Stimulated activated CD4-positive, alpha-beta T cell treated with anti-CD3 and anti-CD28 coated beads, TNF-alpha, amount 100 ng/mL, for 48 hours (primary cell): ENCODE results near the gene DDX28.
"Not testable (repeated sequence)": the region's sequence is repeated elsewhere in the genome, so short reads cannot be mapped to it uniquely, and the experiment has no call there.

Experiments
- DNase-seq, 3 donors: peaks; one replicate each; pipeline ENCODE4 v3.0.0-alpha.2; 2020; ENCODE audit warnings: low read depth in 3 of 3

Gene DDX28

GRCh38 chr16:68037841-68038597 lies 15.0 kb upstream of the DDX28 start:
- DNase-seq, result no peak

GRCh38 chr16:68035227-68035626 lies 12.2 kb upstream of the DDX28 start:
- no peak for DNase-seq

- DNase-seq, result no peak
Observed at GRCh38 chr16:68033101-68033500, 10.1 kb upstream of the DDX28 start.

- no peak for DNase-seq
Observed at GRCh38 chr16:68031951-68032350, 8.9 kb upstream of the DDX28 start.

GRCh38 chr16:68030108-68030507 lies 7.1 kb upstream of the DDX28 start:
- not testable (repeated sequence) for DNase-seq

GRCh38 chr16:68028996-68029395 lies 6.0 kb upstream of the DDX28 start:
- no peak for DNase-seq

- no peak for DNase-seq
Observed at GRCh38 chr16:68022278-68022727, 729 bp downstream of the DDX28 start.

GRCh38 chr16:68021490-68021889 lies 1.5 kb downstream of the DDX28 start:
- DNase-seq, result no peak

GRCh38 chr16:68019167-68019680 lies 3.8 kb downstream of the DDX28 start:
- no peak for DNase-seq

GRCh38 chr16:68015681-68016080 lies 7.4 kb downstream of the DDX28 start, which contains the start of gene DPEP2NB:
DPEP2NB (minus strand) TSS chr16:68015911; CDS start chr16:68015770, 141 bp downstream.
- DNase-seq, result no peak

GRCh38 chr16:68013440-68013839 lies 9.6 kb downstream of the DDX28 start:
- no peak for DNase-seq

- DNase-seq, result not testable (repeated sequence)
Observed at GRCh38 chr16:68009872-68010271, 13.2 kb downstream of the DDX28 start.

GRCh38 chr16:68009157-68009735 lies 13.8 kb downstream of the DDX28 start:
- no peak for DNase-seq

- no peak for DNase-seq
Observed at GRCh38 chr16:68005786-68006286, 17.2 kb downstream of the DDX28 start.

- DNase-seq, result no peak
Observed at GRCh38 chr16:68005211-68005610, 17.8 kb downstream of the DDX28 start.

- no peak for DNase-seq
Observed at GRCh38 chr16:68003031-68003430, 20.0 kb downstream of the DDX28 start.

GRCh38 chr16:68000450-68000849 lies 22.6 kb downstream of the DDX28 start:
- DNase-seq, result no peak

- DNase-seq, result no peak
Observed at GRCh38 chr16:67999985-68000384, 23.0 kb downstream of the DDX28 start.

GRCh38 chr16:67998779-67999688 lies 24.0 kb downstream of the DDX28 start, which contains the start of gene DPEP2:
DPEP2 (minus strand) TSS chr16:67999484; CDS start chr16:67993212, 6,272 bp downstream.
- peak in 1 of 3 donors; percentile 36 for DNase-seq

- not testable (repeated sequence) for DNase-seq
Observed at GRCh38 chr16:67998231-67998778, 24.7 kb downstream of the DDX28 start.

GRCh38 chr16:67996666-67997065 lies 26.4 kb downstream of the DDX28 start:
- no peak for DNase-seq
